Fibroblast of mammary gland (primary cell): ENCODE measurements around the gene TCEA2.

Experiments used
- DNase-seq: peaks from one replicate; pipeline ENCODE4 v3.0.0-alpha.2; 2010; ENCODE audit warnings: low read depth
- H3K4me3 ChIP-seq: 2 replicates; pipeline ENCODE4 v1.5.1; 2011; ENCODE audit warnings: low read depth, mild to moderate bottlenecking, low read length, moderate library complexity; ENCODE audit not compliant: control insufficient read depth
- CTCF ChIP-seq: conservative IDR thresholded peaks from 2 replicates; pipeline ENCODE4 v1.5.1; 2011; ENCODE audit warnings: low read depth, low read length, inconsistent platforms; ENCODE audit not compliant: control insufficient read depth, insufficient read depth

The TCEA2 gene

GRCh38 chr20:64080013-64080812, 17.2 kb downstream of the TCEA2 start, which contains the start of gene OPRL1:
OPRL1 (plus strand) TSS chr20:64080082; CDS start chr20:64092721, 12,639 bp downstream.
- DNase-seq: no peak
- TF ChIP-seq CTCF: no peak
- H3K4me3 ChIP-seq: peak within 1 kb of the TSS; percentile 61

GRCh38 chr20:64080813-64081623, 18.0 kb downstream of the TCEA2 start:
- no peak for DNase-seq
- TF ChIP-seq CTCF: no peak
- H3K4me3 ChIP-seq: no peak overlapping the region

- no peak overlapping the region for H3K4me3 ChIP-seq
- DNase-seq: no peak
- TF ChIP-seq CTCF: no peak
Observed at GRCh38 chr20:64081624-64081964, 18.6 kb downstream of the TCEA2 start.

- no peak for DNase-seq
- no peak overlapping the region for H3K4me3 ChIP-seq
- no peak for TF ChIP-seq CTCF
Observed at GRCh38 chr20:64082126-64082731, 19.2 kb downstream of the TCEA2 start.

GRCh38 chr20:64082820-64083377, 19.9 kb downstream of the TCEA2 start:
- TF ChIP-seq CTCF: no peak
- H3K4me3 ChIP-seq: no peak overlapping the region
- no peak for DNase-seq

- peak overlapping the region; percentile 16 for H3K4me3 ChIP-seq
- TF ChIP-seq CTCF: no peak
- DNase-seq: peak; percentile 63
Observed at GRCh38 chr20:64083378-64083803, 20.4 kb downstream of the TCEA2 start.
